Measurements from ENCODE around the gene NAP1L1.

NAP1L1 gene

GRCh38 chr12:76042147-76042546 is 42.3 kb downstream of the NAP1L1 start:
- TF ChIP-seq, protein P1, sequence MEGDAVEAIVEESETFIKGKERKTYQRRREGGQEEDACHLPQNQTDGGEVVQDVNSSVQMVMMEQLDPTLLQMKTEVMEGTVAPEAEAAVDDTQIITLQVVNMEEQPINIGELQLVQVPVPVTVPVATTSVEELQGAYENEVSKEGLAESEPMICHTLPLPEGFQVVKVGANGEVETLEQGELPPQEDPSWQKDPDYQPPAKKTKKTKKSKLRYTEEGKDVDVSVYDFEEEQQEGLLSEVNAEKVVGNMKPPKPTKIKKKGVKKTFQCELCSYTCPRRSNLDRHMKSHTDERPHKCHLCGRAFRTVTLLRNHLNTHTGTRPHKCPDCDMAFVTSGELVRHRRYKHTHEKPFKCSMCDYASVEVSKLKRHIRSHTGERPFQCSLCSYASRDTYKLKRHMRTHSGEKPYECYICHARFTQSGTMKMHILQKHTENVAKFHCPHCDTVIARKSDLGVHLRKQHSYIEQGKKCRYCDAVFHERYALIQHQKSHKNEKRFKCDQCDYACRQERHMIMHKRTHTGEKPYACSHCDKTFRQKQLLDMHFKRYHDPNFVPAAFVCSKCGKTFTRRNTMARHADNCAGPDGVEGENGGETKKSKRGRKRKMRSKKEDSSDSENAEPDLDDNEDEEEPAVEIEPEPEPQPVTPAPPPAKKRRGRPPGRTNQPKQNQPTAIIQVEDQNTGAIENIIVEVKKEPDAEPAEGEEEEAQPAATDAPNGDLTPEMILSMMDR (IDR thresholded peaks at IDR 0.05; ENCODE audit: control insufficient read depth, extremely low read depth, insufficient read depth) = no peak
- DNase-seq (ENCODE audit: low read depth) = no peak
- H3K4me3 ChIP-seq (ENCODE audit: low read depth, low read length) = no peak overlapping the region

- no peak overlapping the region for H3K4me3 ChIP-seq (ENCODE audit: low read depth, low read length)
- no peak for DNase-seq (ENCODE audit: low read depth)
- TF ChIP-seq, protein P1 (IDR thresholded peaks at IDR 0.05; ENCODE audit: control insufficient read depth, extremely low read depth, insufficient read depth) = no peak
These were observed 43.1 kb downstream of the NAP1L1 start for GRCh38 chr12:76041406-76041805.

- DNase-seq (ENCODE audit: low read depth) = no peak
- no peak overlapping the region for H3K4me3 ChIP-seq (ENCODE audit: low read depth, low read length)
- TF ChIP-seq, protein P1 (IDR thresholded peaks at IDR 0.05; ENCODE audit: control insufficient read depth, extremely low read depth, insufficient read depth) = no peak
These were observed 44.0 kb downstream of the NAP1L1 start for GRCh38 chr12:76040461-76040860.

DNA sequence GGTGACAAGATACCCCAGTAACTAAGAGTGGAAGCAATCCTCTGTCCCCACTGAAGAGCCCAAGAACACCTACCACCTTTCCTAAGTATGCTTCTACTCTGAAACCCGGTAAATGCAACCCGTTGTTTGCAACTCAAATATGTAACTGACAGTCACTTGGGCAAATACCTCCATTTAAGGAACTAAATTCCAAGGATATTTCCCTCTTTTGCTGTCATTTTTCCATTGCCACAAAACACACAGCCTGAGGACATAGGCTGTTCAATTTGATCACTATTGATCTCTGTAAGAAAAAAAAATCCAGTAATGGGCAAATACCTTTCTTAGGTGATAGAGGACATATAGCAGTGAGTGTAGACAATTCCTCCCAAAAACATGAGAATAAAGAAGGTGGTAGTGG is 46.3 kb downstream of the NAP1L1 start:
- TF ChIP-seq, protein P1 (IDR thresholded peaks at IDR 0.05; ENCODE audit: control insufficient read depth, extremely low read depth, insufficient read depth) = no peak
- no peak for DNase-seq (ENCODE audit: low read depth)
- H3K4me3 ChIP-seq (ENCODE audit: low read depth, low read length) = no peak overlapping the region

GRCh38 chr12:76037130-76038103 is 47.1 kb downstream of the NAP1L1 start:
- TF ChIP-seq, protein P1 (IDR thresholded peaks at IDR 0.05; ENCODE audit: control insufficient read depth, extremely low read depth, insufficient read depth) = peak; percentile 83
- DNase-seq (ENCODE audit: low read depth) = no peak
- no peak overlapping the region for H3K4me3 ChIP-seq (ENCODE audit: low read depth, low read length)

- DNase-seq (ENCODE audit: low read depth) = no peak
- no peak overlapping the region for H3K4me3 ChIP-seq (ENCODE audit: low read depth, low read length)
- TF ChIP-seq, protein P1 (IDR thresholded peaks at IDR 0.05; ENCODE audit: control insufficient read depth, extremely low read depth, insufficient read depth) = no peak
These were observed 49.4 kb downstream of the NAP1L1 start for GRCh38 chr12:76035045-76035444.

Measured in LNCaP clone FGC (cell line).